OCI-LY3 (cell line): ENCODE results near the gene UGT2A3.

ENCODE experiments used
- EZH2phosphoT487 ChIP-seq: fragments of 200-600 bp; shearing (Covaris generic); IDR thresholded peaks from 2 replicates; pipeline ENCODE4 v1.6.1; 2018; ENCODE audit warnings: antibody characterized with exemption, mixed run types, low read depth
- TF ChIP-seq, protein P1 (sequence below): fragments of 200-600, 300-600 bp; sonication (generic); IDR thresholded peaks from 2 replicates; pipeline ENCODE4 v1.5.1; 2014; ENCODE audit warnings: antibody characterized with exemption, low read length, low read depth

- TF ChIP-seq, protein P1, sequence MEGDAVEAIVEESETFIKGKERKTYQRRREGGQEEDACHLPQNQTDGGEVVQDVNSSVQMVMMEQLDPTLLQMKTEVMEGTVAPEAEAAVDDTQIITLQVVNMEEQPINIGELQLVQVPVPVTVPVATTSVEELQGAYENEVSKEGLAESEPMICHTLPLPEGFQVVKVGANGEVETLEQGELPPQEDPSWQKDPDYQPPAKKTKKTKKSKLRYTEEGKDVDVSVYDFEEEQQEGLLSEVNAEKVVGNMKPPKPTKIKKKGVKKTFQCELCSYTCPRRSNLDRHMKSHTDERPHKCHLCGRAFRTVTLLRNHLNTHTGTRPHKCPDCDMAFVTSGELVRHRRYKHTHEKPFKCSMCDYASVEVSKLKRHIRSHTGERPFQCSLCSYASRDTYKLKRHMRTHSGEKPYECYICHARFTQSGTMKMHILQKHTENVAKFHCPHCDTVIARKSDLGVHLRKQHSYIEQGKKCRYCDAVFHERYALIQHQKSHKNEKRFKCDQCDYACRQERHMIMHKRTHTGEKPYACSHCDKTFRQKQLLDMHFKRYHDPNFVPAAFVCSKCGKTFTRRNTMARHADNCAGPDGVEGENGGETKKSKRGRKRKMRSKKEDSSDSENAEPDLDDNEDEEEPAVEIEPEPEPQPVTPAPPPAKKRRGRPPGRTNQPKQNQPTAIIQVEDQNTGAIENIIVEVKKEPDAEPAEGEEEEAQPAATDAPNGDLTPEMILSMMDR, result no peak
- TF ChIP-seq EZH2phosphoT487, result no peak
Measured at GRCh38 chr4:68927165-68927564, 24.4 kb downstream of the UGT2A3 start.
